GM13977 (cell line): ENCODE data around the gene CTIF.
A peak's percentile ranks its signal among the peaks of the same experiment; 100 is the strongest.
"Not testable (repeated sequence)": the region's sequence is repeated elsewhere in the genome, so short reads cannot be mapped to it uniquely, and the experiment has no call there.

Source experiments
- DNase-seq: peaks from one replicate; pipeline ENCODE4 v3.0.0; 2012; ENCODE audit warnings: low spot score
- CTCF ChIP-seq: IDR thresholded peaks from 2 replicates; pipeline ENCODE4 v1.5.1; 2012; ENCODE audit warnings: mild to moderate bottlenecking, control low read depth; ENCODE audit not compliant: insufficient read depth; ENCODE audit errors: extremely low read depth, missing control alignments
- in situ Hi-C: fragments of 300-500 bp; cut with MboI; formaldehyde crosslinking; loops from one replicate; pipeline ENCODE4 v1.12.0; 2022; ENCODE audit warnings: low sequenced_read_pairs, low pct_unique_long_range_greater_than_20kb, mixed read lengths, inconsistent platforms; ENCODE audit not compliant: unreplicated experiment

The CTIF gene

GRCh38 chr18:48806551-48807261, 267.9 kb downstream of the CTIF start:
- in situ Hi-C loops: no loop called here

GRCh38 chr18:48808476-48808875, 269.6 kb downstream of the CTIF start:
- DNase-seq: no peak
- in situ Hi-C loops: no loop called here
- TF ChIP-seq CTCF: no peak

More at GRCh38 chr18:48806551-48807261, 267.9 kb downstream of the CTIF start:
- TF ChIP-seq CTCF: no peak
- DNase-seq: no peak

DNA sequence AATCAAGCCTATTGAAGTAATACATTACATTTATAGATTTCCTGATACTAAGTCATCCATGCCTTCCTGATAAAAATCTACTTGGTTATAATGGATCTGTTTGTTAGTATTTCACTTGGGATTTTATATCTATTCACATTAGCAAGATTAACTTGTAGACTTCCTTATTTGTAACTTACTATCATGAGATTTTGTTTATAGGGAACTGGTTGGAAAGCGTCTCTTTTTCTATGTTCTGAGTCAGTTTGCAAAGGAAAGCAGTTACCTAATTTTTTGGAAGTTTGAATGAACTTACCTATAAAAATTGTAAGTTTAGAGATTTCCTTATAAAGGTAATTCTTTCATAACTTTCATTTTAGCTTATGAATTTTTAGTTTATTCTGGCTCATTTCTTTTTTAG, 270.5 kb downstream of the CTIF start:
- no peak for TF ChIP-seq CTCF
- DNase-seq: no peak
- in situ Hi-C loops: no loop called here

DNA sequence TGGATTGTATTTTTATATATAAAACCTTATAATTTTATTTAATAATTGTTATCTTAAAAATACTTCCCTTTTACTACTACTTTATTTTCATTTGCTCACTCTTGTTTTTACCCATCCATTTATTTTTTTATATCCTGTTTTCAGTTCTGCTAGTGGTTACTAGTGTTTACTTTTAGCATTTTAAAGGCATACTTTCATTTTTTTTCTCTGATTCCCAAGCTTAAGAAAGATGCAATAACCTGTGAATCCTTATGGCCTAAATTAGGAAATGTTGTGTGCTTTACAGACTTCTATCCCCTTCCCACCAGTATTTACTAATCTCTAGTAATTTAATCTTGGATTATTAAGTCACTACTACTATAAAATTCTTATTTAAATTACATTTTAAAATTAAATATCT, 272.0 kb downstream of the CTIF start:
- TF ChIP-seq CTCF: no peak
- in situ Hi-C loops: no loop called here
- DNase-seq: no peak

DNA sequence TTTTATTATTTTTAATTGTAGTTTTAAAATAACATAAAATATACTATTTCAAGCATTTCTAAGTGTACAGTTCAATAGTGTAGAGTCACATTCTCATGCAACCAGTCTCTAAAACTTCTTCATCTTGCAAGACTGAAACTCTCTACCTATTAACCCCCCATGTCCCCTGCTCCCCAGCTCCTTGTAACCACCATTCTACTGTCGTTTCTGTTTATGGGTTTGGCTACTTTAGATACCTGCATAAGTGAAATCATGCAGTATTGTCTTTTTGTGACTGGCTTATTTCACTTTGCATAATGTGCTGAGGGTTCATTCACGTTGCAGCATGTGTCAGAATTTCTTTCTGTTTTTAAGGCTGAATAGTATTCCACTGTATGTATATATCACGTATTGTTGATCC, 272.6 kb downstream of the CTIF start:
- in situ Hi-C loops: no loop called here
- no peak for TF ChIP-seq CTCF
- DNase-seq: no peak

GRCh38 chr18:48811977-48812451, 273.2 kb downstream of the CTIF start:
- DNase-seq: peak; percentile 59
- in situ Hi-C loops: not testable (repeated sequence)

DNA sequence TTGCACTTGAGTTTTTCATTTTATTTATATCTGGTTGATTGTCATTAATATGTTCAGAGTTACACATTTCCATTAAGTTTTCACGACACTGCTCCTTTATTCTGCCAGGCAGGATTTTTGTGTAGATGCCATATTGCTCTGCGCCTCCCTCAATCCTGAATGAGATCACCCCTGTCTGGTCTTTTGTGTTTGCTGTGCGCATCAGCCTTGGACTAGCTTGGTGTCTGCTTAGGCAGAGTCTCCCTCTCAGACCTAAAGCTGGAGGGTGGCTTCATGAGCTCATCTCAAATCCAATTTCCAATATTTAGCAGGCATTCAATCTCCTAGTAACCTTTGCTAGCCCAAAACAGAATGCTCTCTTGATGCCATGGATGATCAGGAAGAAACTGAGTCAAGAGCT, 274.5 kb downstream of the CTIF start:
- in situ Hi-C loops: no loop called here
- TF ChIP-seq CTCF: no peak
- DNase-seq: no peak
